Activated T-cell treated with anti-CD3 and anti-CD28 coated beads, Interleukin-2, amount 50 U/mL, for 48 hours (primary cell): ENCODE results near the gene C1orf198.
"Not testable (repeated sequence)": the region's sequence is repeated elsewhere in the genome, so short reads cannot be mapped to it uniquely, and the experiment has no call there.

Experiments
- DNase-seq, 2 experiments: peaks; one replicate each; pipeline ENCODE4 v3.0.0-alpha.2; 2020

Gene C1orf198

GRCh38 chr1:230858918-230859729 lies 9.2 kb downstream of the C1orf198 start:
- DNase-seq = no peak

- DNase-seq = no peak
Observed at GRCh38 chr1:230858236-230858820, 10.0 kb downstream of the C1orf198 start.

- DNase-seq = no peak
Observed at GRCh38 chr1:230857822-230858221, 10.5 kb downstream of the C1orf198 start.

- no peak for DNase-seq
Observed at GRCh38 chr1:230857077-230857476, 11.2 kb downstream of the C1orf198 start.

- no peak for DNase-seq
Observed at GRCh38 chr1:230855886-230856285, 12.4 kb downstream of the C1orf198 start.

GRCh38 chr1:230854423-230854822 lies 13.9 kb downstream of the C1orf198 start:
- no peak for DNase-seq

GRCh38 chr1:230853731-230854130 lies 14.6 kb downstream of the C1orf198 start:
- DNase-seq = no peak

- DNase-seq = no peak
Observed at GRCh38 chr1:230852959-230853358, 15.4 kb downstream of the C1orf198 start.

GRCh38 chr1:230851291-230851691 lies 17.0 kb downstream of the C1orf198 start:
- DNase-seq = no peak

GRCh38 chr1:230850547-230850946 lies 17.8 kb downstream of the C1orf198 start:
- no peak for DNase-seq

- no peak for DNase-seq
Observed at GRCh38 chr1:230849451-230850224, 18.7 kb downstream of the C1orf198 start.

- no peak for DNase-seq
Observed at GRCh38 chr1:230848235-230848634, 20.1 kb downstream of the C1orf198 start.

- DNase-seq = not testable (repeated sequence)
Observed at GRCh38 chr1:230845184-230845583, 23.1 kb downstream of the C1orf198 start.

GRCh38 chr1:230844561-230844960 lies 23.8 kb downstream of the C1orf198 start:
- no peak for DNase-seq

- no peak for DNase-seq
Observed at GRCh38 chr1:230843503-230844309, 24.6 kb downstream of the C1orf198 start.

- DNase-seq = no peak
Observed at GRCh38 chr1:230842801-230843200, 25.5 kb downstream of the C1orf198 start.

- no peak for DNase-seq
Observed at GRCh38 chr1:230839173-230839572, 29.1 kb downstream of the C1orf198 start.

- DNase-seq = no peak
Observed at GRCh38 chr1:230836793-230837192, 31.5 kb downstream of the C1orf198 start.

GRCh38 chr1:230836347-230836746 lies 32.0 kb downstream of the C1orf198 start:
- DNase-seq = no peak

- no peak for DNase-seq
Observed at GRCh38 chr1:230834292-230834691, 34.0 kb downstream of the C1orf198 start.

- no peak for DNase-seq
Observed at GRCh38 chr1:230833511-230833910, 34.8 kb downstream of the C1orf198 start.

GRCh38 chr1:230832476-230832875 lies 35.8 kb downstream of the C1orf198 start:
- DNase-seq = no peak

GRCh38 chr1:230831771-230832170 lies 36.5 kb downstream of the C1orf198 start:
- DNase-seq = no peak
